ENCODE data around the gene IRAK4. TPM values are rescaled to one million over a fixed set of nuclear protein-coding genes. Genes with fewer than 3 reads are reported as not detected.

The IRAK4 gene
- total RNA-seq, 1 experiment from 2014 or later, result 15.3 TPM

GRCh38 chr12:43805860-43806736 is 47.3 kb downstream of the IRAK4 start, which contains the start of gene TWF1:
TWF1 (minus strand) TSS chr12:43806317; CDS start chr12:43806245, 72 bp downstream.
- Mint-ChIP-seq H3K4me3 (ENCODE audit: unreplicated experiment) (peak within 1 kb of the TSS; percentile 85), H3K27me3 (ENCODE audit: insufficient read depth, unreplicated experiment) (no peaks in the 10 kb centered on the region), H3K36me3 (ENCODE audit: insufficient read depth, unreplicated experiment) (peaks cover 36% of the 10 kb centered on the region), H3K9me3 (ENCODE audit: unreplicated experiment) (no peaks in the 10 kb centered on the region), H3K27ac (ENCODE audit: unreplicated experiment) (peak within 1 kb of the TSS; percentile 98), H3K4me1 (ENCODE audit: low read depth, unreplicated experiment) (peaks cover 12% of the 10 kb centered on the region)
- TF ChIP-seq CTCF (IDR thresholded peaks at IDR 0.05; ENCODE audit: insufficient read depth in 1 of 2, low read depth in 1 of 2, low read length in 1 of 2, severe bottlenecking in 1 of 2, unreplicated experiment in 1 of 2), result peak; percentile 48 to 53
- Histone ChIP-seq H3K36me3 (ENCODE audit: control insufficient read depth, insufficient read depth, low read length) (0 out of 2 replicates have a peak, but pooled peaks cover 1% of the 10 kb centered on the region), H3K4me1 (peaks cover 12% of the 10 kb centered on the region; the same call in 1 of the 2 replicates), H3K27me3 (replicated peaks; ENCODE audit: control insufficient read depth, insufficient read depth, low read length) (no peaks in the 10 kb centered on the region), H3K4me3 (ENCODE audit: low read depth, low read length) (peak within 1 kb of the TSS; percentile 93), H3K9me3 (no peaks in the 10 kb centered on the region)
- BruUV-seq (replicated peaks), result no TSS peak
- ChIA-PET CTCF (interaction anchor here (0.7 to 2.9 kb wide), 5 partner anchors 11 to 77 kb away, joined by 3 to 21 read pairs (median 4); no protein-coding TSS in a partner anchor), POLR2A (interaction anchor here (0.6 to 2.5 kb wide), 12 partner anchors 10 to 72 kb away, joined by 3 to 18 read pairs (median 4); partner anchors contain the start of gene TMEM117)
- intact Hi-C loops (cut with micrococcal nuclease; ENCODE audit: unreplicated experiment), result loop anchor here (1.0 to 2.0 kb wide), 6 partner anchors 10 to 76 kb away; partner anchors contain the start of genes IRAK4, PUS7L and TMEM117
- DNase-seq, result peak; percentile 87 to 97

GRCh38 chr12:43806737-43807072 is 48.0 kb downstream of the IRAK4 start:
- CTCF ChIA-PET, result interaction anchor here (2.9 kb wide), 1 partner anchor 76 kb away, joined by 21 read pairs; no protein-coding TSS in a partner anchor
- intact Hi-C loops (cut with micrococcal nuclease; ENCODE audit: unreplicated experiment), result loop anchor here (1.0 kb wide), 1 partner anchor 30 kb away; the partner anchor contains the start of gene TMEM117

More at GRCh38 chr12:43806737-43807072, 48.0 kb downstream of the IRAK4 start:
- no peak for TF ChIP-seq CTCF (IDR thresholded peaks at IDR 0.05; ENCODE audit: insufficient read depth in 1 of 2, low read depth in 1 of 2, low read length in 1 of 2, severe bottlenecking in 1 of 2, unreplicated experiment in 1 of 2)
- Histone ChIP-seq H3K9me3 (no peaks in the 10 kb centered on the region), H3K27me3 (replicated peaks; ENCODE audit: control insufficient read depth, insufficient read depth, low read length) (no peaks in the 10 kb centered on the region), H3K36me3 (ENCODE audit: control insufficient read depth, insufficient read depth, low read length) (0 out of 2 replicates have a peak, but pooled peaks cover 1% of the 10 kb centered on the region), H3K4me3 (ENCODE audit: low read depth, low read length) (peak overlapping the region; percentile 93), H3K4me1 (peaks cover 12% of the 10 kb centered on the region; the same call in 1 of the 2 replicates)
- TSS peak; percentile 85 for BruUV-seq (replicated peaks)
- H3K4me3 Mint-ChIP-seq (ENCODE audit: unreplicated experiment), result peak overlapping the region; percentile 85
- no peaks in the 10 kb centered on the region for H3K27me3 Mint-ChIP-seq (ENCODE audit: insufficient read depth, unreplicated experiment)
- no peak for DNase-seq
- H3K9me3 Mint-ChIP-seq (ENCODE audit: unreplicated experiment), result no peaks in the 10 kb centered on the region
- peak overlapping the region; percentile 98 for H3K27ac Mint-ChIP-seq (ENCODE audit: unreplicated experiment)
- peaks cover 12% of the 10 kb centered on the region for H3K4me1 Mint-ChIP-seq (ENCODE audit: low read depth, unreplicated experiment)
- POLR2A ChIA-PET, result interaction anchor here (0.6 to 2.5 kb wide), 4 partner anchors 11 to 29 kb away, joined by 3 to 18 read pairs (median 6); partner anchors contain the start of gene TMEM117
- H3K36me3 Mint-ChIP-seq (ENCODE audit: insufficient read depth, unreplicated experiment), result peaks cover 30% of the 10 kb centered on the region
